Stomach smooth muscle (tissue), 2 donors: ENCODE results near the gene BRD4.

ENCODE experiments used
- H3K27ac ChIP-seq: one replicate; pipeline ENCODE4 v1.7.0; 2013; ENCODE audit warnings: mild to moderate bottlenecking, low read length, inconsistent platforms
- H3K27me3 ChIP-seq, 2 donors: one replicate each; pipeline ENCODE4 v1.7.0; 2013; ENCODE audit warnings: low read length in 2 of 2; ENCODE audit not compliant: insufficient read depth in 2 of 2, control insufficient read depth in 1 of 2
- H3K36me3 ChIP-seq, 2 donors: one replicate each; pipeline ENCODE4 v1.7.0; 2013; ENCODE audit warnings: low read length in 2 of 2; ENCODE audit not compliant: control insufficient read depth in 2 of 2, insufficient read depth in 2 of 2
- H3K4me1 ChIP-seq: one replicate; pipeline ENCODE4 v1.7.0; 2013; ENCODE audit warnings: low read length; ENCODE audit not compliant: control insufficient read depth, insufficient read depth
- H3K4me3 ChIP-seq, 2 donors: one replicate each; pipeline ENCODE4 v1.7.0; 2013; ENCODE audit warnings: low read length in 2 of 2
- H3K9ac ChIP-seq, 2 donors: one replicate each; pipeline ENCODE4 v1.7.0; 2013; ENCODE audit warnings: low read length in 2 of 2, mild to moderate bottlenecking in 1 of 2
- H3K9me3 ChIP-seq, 2 donors: one replicate each; pipeline ENCODE4 v1.7.0; 2013; ENCODE audit warnings: low read length in 2 of 2; ENCODE audit not compliant: control insufficient read depth in 2 of 2
- donor health status: healthy.
- donor health status: Pancreatic carcinoma.

BRD4 gene

DNA sequence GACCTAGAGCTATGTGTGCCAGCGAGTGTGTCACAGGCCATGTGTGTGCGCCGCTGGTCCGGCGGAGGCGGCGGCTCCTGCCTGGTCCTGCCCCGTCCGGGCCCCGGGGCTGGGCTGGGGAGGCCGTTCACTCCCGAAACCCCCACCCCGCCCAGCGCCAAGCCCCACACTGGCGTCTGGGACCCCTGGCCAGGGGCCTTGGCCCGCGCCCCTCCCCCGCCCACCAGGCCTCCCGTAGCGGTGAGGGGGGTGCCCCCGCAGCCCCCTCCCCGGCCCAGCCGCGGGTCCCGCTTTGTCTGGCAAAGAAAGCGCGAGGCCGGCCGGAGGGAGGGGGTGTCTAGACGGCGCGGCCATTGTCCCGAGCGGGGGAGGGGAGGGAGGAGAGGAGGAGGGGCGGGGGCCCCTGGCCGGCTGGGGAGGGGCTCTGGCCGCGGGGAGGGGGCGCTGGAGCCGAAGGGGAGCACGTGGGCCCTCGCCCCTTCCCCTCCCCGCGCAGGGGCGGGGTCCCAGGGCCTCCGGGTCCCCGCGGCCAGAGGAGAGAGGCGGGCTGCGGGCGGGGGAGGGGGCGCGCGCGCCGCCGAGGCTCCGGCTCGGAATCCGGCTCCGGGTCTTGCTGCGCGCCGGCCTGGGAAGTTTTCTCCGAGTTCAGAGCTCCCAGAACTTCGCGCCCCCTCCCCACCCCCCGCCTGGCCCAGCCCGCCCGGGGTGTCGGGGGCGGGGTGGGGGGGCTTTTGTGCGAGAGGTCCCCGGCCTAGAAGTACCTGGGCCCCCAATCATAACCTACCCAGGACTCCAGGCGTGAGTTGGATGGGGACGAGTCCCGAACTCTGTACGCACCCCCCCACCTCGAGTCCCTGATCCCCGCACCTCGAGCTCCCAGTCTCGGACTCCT is 132.4 kb downstream of the BRD4 start:
- no peaks in the 10 kb centered on the region for H3K36me3 ChIP-seq
- no peaks in the 10 kb centered on the region for H3K9me3 ChIP-seq
- no peak overlapping the region for H3K27ac ChIP-seq
- no peak overlapping the region for H3K9ac ChIP-seq
- peak overlapping the region in 1 of 2 donors; percentile 58 for H3K4me3 ChIP-seq
- peaks cover 9% of the 10 kb centered on the region for H3K4me1 ChIP-seq
- peaks cover 30 to 48% of the 10 kb centered on the region in 2 donors for H3K27me3 ChIP-seq

DNA sequence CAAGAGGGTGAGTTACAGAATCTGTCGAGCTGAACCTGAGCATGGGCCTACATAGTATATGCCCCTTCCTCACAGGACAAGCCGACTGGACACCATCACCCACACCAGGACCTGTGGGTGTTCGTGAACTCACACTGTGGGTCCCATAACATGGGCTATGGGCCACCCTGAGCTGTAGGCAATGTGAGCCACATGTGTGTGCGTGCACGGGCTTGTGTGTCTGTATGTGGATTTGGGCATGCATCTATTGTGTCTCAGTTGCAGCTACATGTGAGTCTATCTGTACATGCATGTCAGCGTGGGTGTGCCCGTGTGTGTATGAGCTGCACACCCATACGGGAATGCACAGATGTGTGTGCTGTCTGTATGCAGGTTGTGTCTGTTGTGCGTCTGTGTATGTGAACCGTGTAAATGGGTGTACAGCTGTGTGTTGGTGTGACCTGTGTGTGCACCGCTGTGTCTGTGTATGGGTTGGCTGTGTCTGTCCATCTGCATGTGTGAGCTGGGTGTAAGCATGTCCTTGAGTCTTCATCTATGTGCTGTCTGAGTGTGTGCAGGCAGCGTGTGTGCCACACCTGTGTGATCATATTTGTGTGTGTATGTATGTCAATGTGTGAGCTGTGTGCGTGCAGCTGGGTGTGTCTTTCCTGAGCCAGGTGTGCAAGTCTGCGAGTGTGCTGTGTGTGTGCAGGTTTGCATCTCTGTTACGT is 133.2 kb downstream of the BRD4 start:
- Histone ChIP-seq H3K9ac (no peak overlapping the region), H3K27me3 (peaks cover 32 to 55% of the 10 kb centered on the region in 2 donors), H3K4me1 (peaks cover 11% of the 10 kb centered on the region), H3K9me3 (no peaks in the 10 kb centered on the region), H3K36me3 (no peaks in the 10 kb centered on the region), H3K27ac (no peak overlapping the region), H3K4me3 (peak overlapping the region in 1 of 2 donors; percentile 54)

DNA sequence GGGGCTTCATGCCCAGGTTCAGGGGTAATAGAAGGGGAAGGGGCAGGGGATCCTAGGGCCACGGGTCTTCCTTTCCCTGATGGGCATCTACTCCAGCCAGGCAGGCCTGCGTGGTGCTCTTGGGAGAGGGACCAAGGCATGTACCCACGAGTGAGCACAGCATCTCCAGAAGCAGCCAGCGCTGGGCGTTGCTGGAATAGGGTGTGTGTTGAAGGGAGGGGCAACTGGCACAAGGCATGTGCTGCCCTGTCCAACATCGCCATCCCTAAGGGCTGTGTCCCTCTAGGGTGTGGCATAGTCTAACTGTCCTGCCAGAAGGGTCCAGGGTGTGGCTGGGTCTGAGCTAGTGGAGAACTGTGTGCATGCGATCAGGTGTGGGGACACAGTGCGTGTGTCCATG is 134.4 kb downstream of the BRD4 start:
- H3K27ac ChIP-seq, result no peak overlapping the region
- no peak overlapping the region for H3K9ac ChIP-seq
- peaks cover 11% of the 10 kb centered on the region for H3K4me1 ChIP-seq
- H3K9me3 ChIP-seq, result no peaks in the 10 kb centered on the region
- H3K4me3 ChIP-seq, result no peak overlapping the region
- peaks cover 31 to 54% of the 10 kb centered on the region in 2 donors for H3K27me3 ChIP-seq
- H3K36me3 ChIP-seq, result no peaks in the 10 kb centered on the region

DNA sequence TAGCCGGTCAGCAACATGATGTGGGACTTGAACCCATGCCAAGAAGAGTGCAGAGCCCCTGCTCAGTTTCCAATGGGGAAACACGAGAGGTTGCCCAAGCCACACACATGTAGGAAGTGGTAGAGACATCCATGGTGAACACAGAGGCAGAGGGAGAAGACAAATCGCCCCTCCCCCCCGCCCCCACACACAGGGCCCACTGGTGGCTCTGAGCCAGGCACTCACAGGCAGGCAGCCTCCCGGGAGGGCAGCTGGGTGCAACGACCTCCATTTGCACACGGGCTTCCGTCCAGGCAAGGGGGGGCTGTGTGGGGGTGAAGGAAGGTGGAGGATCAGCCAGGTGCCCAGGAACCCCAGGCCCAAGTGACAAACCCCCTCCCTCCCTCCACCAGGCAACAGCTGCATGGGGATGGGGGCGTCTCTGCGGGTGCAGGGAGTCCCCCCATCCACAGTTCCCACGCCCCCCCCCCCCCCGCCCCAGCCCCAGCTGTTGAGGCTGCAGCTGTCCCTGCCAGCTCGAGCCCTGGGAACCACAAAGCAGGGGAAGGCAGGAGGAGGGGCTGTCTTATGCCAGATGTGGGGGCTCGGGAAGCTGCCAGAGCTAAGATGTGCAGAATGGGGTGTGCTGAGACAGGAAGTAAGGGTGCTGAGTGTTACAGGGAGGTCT is 134.9 kb downstream of the BRD4 start:
- Histone ChIP-seq H3K36me3 (no peaks in the 10 kb centered on the region), H3K27ac (no peak overlapping the region), H3K4me1 (peaks cover 11% of the 10 kb centered on the region), H3K9ac (no peak overlapping the region), H3K4me3 (no peak overlapping the region), H3K9me3 (no peaks in the 10 kb centered on the region), H3K27me3 (peaks cover 29 to 51% of the 10 kb centered on the region in 2 donors)

DNA sequence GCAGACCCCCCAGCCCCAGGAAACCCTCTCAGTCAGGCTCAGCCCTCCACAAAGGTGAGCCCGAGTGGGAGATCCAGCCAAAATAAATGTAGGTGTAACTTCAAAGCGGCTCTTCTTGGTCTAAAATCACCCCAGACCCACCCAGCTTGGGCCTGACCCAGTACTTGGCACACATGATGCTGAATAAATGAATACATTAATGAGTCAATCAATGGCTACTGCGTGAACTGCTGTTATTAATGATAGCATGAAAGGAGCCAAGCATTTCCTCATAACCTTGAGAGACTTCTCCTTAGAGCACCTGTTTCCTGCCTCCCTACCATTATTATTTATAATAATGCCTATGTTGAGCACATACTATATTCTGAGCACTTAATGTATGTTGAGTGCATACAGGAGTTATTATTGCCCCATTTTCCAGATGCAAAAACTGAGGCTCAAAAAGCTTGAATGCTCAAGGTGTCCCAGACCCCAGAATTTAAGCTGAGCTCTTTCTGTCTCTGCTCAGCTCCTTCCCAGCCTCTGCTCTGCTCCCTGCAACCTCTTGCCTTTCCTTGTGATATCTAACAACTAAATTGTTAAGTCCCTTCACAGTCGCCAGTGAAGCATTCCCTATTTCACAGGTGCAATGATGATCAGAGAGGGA is 135.9 kb downstream of the BRD4 start:
- Histone ChIP-seq H3K9me3 (no peaks in the 10 kb centered on the region), H3K27ac (no peak overlapping the region), H3K27me3 (peaks cover 36 to 51% of the 10 kb centered on the region in 2 donors), H3K9ac (no peak overlapping the region), H3K36me3 (no peaks in the 10 kb centered on the region), H3K4me3 (no peak overlapping the region), H3K4me1 (peaks cover 11% of the 10 kb centered on the region)

DNA sequence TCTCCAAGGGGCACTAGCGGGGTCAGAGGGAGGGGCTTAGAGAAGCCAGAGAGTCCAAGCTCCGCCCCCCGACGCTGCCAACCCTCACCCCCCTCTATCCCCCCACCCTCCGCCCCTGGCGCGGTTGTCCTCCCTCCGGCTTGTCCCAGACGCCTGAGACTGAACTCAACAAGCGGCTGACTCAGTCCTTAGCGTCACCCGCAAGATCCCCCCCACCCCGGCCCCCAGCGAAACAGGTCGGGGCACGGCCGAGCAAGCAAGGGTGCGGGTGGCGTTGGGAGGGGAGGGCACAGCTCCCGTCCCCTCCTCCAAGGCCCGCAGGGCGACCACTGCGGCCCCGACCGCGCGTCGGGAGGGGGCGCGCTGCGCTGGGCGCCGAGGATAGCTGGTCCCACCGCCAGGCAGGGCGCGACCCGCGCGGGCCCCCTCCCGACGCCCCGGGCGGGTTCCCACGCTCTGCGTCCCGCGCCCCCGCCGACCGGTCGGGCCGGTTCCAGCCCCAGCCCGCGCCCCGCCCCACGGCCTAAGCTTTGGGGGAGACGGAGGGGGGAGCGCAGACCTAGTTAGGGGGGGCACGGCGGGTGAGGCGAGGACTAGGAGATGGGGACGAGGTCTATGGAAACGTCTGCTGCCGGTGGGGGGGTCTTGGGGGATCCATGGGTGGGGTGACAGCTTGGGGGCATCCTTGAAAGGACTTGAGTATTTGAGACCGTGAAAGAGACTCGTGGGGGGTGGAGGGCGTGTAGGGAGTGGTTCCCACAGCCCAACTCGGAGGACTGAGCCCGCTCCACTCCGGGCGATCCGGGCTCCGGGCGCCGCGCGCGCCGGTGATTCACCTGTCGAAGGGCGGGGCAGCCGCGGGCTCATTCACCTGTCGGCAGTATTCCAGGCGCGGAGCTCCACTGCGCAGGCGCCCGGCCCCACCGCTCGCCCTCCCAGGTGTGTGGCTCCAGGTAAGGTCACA is 136.7 kb downstream of the BRD4 start:
- H3K9ac ChIP-seq, result no peak overlapping the region
- no peaks in the 10 kb centered on the region for H3K9me3 ChIP-seq
- H3K36me3 ChIP-seq, result no peaks in the 10 kb centered on the region
- H3K27ac ChIP-seq, result no peak overlapping the region
- H3K4me3 ChIP-seq, result no peak overlapping the region
- H3K27me3 ChIP-seq, result peaks cover 34 to 48% of the 10 kb centered on the region in 2 donors
- peaks cover 11% of the 10 kb centered on the region for H3K4me1 ChIP-seq

DNA sequence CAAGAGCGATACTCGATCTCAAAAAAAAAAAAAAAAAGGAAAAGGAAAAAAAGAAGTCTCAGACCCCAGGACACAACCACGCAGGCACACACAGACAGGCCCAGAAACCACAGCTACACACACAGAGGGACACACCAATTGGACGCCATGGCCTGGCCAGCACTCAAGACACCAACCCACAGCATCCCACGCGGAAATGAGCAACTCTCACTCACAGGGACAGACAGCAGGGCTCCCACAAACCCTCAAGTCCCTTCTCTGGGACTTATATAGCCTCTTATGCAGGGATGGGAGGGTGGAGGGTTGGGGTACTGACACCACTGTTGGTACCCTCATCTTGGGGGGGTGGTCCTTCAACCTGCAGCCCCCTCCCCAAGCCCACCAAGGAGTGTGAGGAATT is 137.4 kb downstream of the BRD4 start:
- Histone ChIP-seq H3K9ac (no peak overlapping the region), H3K27me3 (peaks cover 32 to 43% of the 10 kb centered on the region in 2 donors), H3K4me3 (no peak overlapping the region), H3K4me1 (peaks cover 7% of the 10 kb centered on the region), H3K27ac (no peak overlapping the region), H3K9me3 (no peaks in the 10 kb centered on the region), H3K36me3 (no peaks in the 10 kb centered on the region)

DNA sequence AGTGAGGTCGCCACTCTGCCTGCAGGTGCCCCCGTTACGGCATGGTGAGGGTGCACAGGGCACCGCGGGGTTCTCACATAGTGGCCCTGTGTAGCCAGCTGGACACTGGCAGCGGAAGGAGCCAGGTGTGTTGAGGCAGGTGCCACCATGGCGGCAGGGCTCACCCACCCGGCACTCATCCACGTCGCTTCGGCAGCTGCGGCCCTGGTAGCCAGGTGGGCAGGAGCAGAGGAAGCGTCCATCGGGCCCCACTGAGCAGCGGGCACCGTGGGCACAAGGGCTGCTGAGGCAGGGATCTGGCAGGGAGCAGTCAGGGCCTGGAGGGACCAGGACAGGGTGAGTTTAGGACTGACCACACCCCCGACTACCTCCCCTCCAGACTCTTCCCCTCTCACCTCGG is 140.4 kb downstream of the BRD4 start:
- no peak overlapping the region for H3K4me3 ChIP-seq
- no peaks in the 10 kb centered on the region for H3K36me3 ChIP-seq
- no peak overlapping the region for H3K9ac ChIP-seq
- H3K9me3 ChIP-seq, result no peaks in the 10 kb centered on the region
- H3K4me1 ChIP-seq, result peaks cover 2% of the 10 kb centered on the region
- peaks cover 18 to 27% of the 10 kb centered on the region in 2 donors for H3K27me3 ChIP-seq
- H3K27ac ChIP-seq, result no peak overlapping the region

DNA sequence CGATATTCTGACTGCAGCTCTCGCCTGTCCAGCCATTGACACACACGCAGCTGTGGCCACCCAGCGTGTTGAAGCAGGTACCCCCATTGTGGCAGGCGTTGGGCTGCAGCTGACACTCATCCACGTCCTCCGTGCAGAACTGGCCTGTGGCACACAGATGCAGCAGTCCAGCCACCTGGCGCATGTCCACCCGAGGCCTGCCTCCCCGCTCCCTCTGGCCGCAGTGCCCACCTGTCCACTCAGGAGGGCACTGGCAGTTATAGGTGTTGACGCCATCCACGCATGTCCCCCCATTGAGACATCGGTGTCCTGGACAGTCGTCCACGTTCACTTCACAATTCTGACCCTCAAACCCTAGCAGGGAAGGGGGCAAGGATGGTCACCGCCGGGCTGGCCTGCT is 140.8 kb downstream of the BRD4 start:
- H3K4me1 ChIP-seq, result peaks cover 2% of the 10 kb centered on the region
- H3K27me3 ChIP-seq, result peaks cover 13 to 23% of the 10 kb centered on the region in 2 donors
- no peaks in the 10 kb centered on the region for H3K9me3 ChIP-seq
- H3K9ac ChIP-seq, result no peak overlapping the region
- H3K27ac ChIP-seq, result no peak overlapping the region
- no peaks in the 10 kb centered on the region for H3K36me3 ChIP-seq
- H3K4me3 ChIP-seq, result no peak overlapping the region
